ENCODE results near the gene DAAM1. TPM values are rescaled to one million over a fixed set of nuclear protein-coding genes. Genes with fewer than 3 reads are reported as not detected.

The DAAM1 gene
- total RNA-seq, 2 experiments from 2014 or later: 8.3 to 10.5 TPM

DNA sequence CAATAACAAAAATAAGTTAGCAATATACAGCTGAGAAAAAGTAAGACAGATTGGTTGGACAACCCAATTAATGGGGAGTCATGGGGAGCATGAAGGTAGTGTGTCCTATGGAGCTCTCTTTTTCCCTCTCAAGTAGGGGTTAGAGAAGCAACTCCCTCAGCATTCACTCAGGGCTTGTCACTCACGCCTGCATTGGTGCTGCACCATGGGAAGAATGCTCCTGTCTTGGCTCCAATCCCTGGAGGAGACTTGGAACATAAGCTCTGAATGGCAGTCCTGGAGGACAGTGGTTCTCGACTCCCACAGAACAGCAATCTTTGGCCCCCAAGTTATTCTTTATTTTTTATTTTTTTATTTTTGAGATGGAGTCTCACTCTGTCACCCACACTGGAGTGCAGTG, 113.8 kb downstream of the DAAM1 start:
- no peaks in the 10 kb centered on the region for H3K36me3 Mint-ChIP-seq
- ChIA-PET POLR2A (no interaction called here), CTCF (no interaction called here)
- H3K27ac Mint-ChIP-seq: no peak overlapping the region
- no peak for DNase-seq
- H3K27me3 Mint-ChIP-seq: no peaks in the 10 kb centered on the region
- no peaks in the 10 kb centered on the region for H3K9me3 Mint-ChIP-seq
- H3K4me3 Mint-ChIP-seq: no peak overlapping the region
- peaks cover 17% of the 10 kb centered on the region for H3K4me1 Mint-ChIP-seq (ENCODE audit: low read depth)
- intact Hi-C loops (cut with micrococcal nuclease): loop anchor here (10.0 kb wide), 1 partner anchor 118 kb away; the partner anchor contains the start of gene DAAM1

GRCh38 chr14:59303216-59303615, 114.7 kb downstream of the DAAM1 start:
- POLR2A ChIA-PET: no interaction called here

GRCh38 chr14:59305231-59305630, 116.8 kb downstream of the DAAM1 start:
- H3K4me1 Mint-ChIP-seq (ENCODE audit: low read depth): peaks cover 15% of the 10 kb centered on the region
- ChIA-PET CTCF (no interaction called here), POLR2A (no interaction called here)
- intact Hi-C loops (cut with micrococcal nuclease): loop anchor here (10.0 kb wide), 1 partner anchor 120 kb away; the partner anchor contains the start of gene DAAM1
- H3K4me3 Mint-ChIP-seq: no peak overlapping the region
- H3K27ac Mint-ChIP-seq: no peak overlapping the region
- no peaks in the 10 kb centered on the region for H3K9me3 Mint-ChIP-seq
- H3K27me3 Mint-ChIP-seq: no peaks in the 10 kb centered on the region
- no peak for DNase-seq
- no peaks in the 10 kb centered on the region for H3K36me3 Mint-ChIP-seq

More at GRCh38 chr14:59303216-59303615, 114.7 kb downstream of the DAAM1 start:
- CTCF ChIA-PET: no interaction called here
- Mint-ChIP-seq H3K4me1 (ENCODE audit: low read depth) (peaks cover 15% of the 10 kb centered on the region), H3K9me3 (no peaks in the 10 kb centered on the region), H3K36me3 (no peaks in the 10 kb centered on the region), H3K4me3 (no peak overlapping the region), H3K27me3 (no peaks in the 10 kb centered on the region), H3K27ac (no peak overlapping the region)
- DNase-seq: no peak
- intact Hi-C loops (cut with micrococcal nuclease): loop anchor here (10.0 kb wide), 1 partner anchor 118 kb away; the partner anchor contains the start of gene DAAM1

DNA sequence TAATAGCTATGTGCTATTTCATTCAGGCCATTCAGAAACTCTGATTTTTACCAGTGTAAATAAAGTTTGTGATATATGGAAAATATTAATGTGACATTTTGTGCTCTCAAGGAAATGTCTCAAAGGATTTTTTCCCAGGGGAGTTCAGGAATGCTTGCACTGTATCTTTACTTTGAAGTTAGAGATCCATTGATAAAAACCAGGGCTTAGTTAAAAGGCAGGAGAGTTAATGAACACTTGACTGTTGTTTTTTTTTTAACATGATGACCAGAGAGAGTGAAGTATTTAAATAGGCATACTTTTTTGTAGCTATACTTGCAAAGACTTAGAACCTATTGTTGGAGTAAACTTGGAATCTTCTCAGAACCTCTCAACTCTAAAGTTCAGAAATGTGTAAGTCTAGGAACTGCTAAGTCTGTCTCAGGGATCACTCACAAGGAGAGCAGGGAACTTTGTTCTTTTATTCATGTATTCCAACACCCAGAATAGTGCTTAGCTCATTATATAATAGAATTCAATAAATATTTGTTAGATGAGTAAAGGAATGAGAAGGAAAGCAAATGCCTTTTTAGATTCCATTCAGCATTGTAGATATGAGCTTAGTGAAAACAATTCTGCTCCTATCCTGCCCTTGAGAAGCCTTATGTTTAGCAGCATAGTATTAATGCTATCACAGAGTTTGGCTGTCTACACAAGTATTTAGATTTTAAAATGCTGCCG, 117.5 kb downstream of the DAAM1 start:
- CTCF ChIA-PET: interaction anchor here (0.5 to 0.7 kb wide), 4 partner anchors 11 to 197 kb away, joined by 3 to 4 read pairs (median 4); no protein-coding TSS in a partner anchor
- intact Hi-C loops (cut with micrococcal nuclease): loop anchor here (10.0 kb wide), 1 partner anchor 121 kb away; the partner anchor contains the start of gene DAAM1
- H3K36me3 Mint-ChIP-seq: no peaks in the 10 kb centered on the region
- H3K4me3 Mint-ChIP-seq: no peak overlapping the region
- H3K4me1 Mint-ChIP-seq (ENCODE audit: low read depth): peaks cover 10% of the 10 kb centered on the region
- no peak for DNase-seq
- H3K27ac Mint-ChIP-seq: no peak overlapping the region
- POLR2A ChIA-PET: no interaction called here
- H3K27me3 Mint-ChIP-seq: no peaks in the 10 kb centered on the region
- H3K9me3 Mint-ChIP-seq: no peaks in the 10 kb centered on the region

- H3K27me3 Mint-ChIP-seq: no peaks in the 10 kb centered on the region
- intact Hi-C loops (cut with micrococcal nuclease): loop anchor here (10.0 kb wide), 1 partner anchor 122 kb away; the partner anchor contains the start of gene DAAM1
- ChIA-PET CTCF (interaction anchor here (0.5 to 0.7 kb wide), 2 partner anchors 12 to 196 kb away, joined by 3 to 4 read pairs; no protein-coding TSS in a partner anchor), POLR2A (no interaction called here)
- no peak for DNase-seq
- no peaks in the 10 kb centered on the region for H3K36me3 Mint-ChIP-seq
- H3K9me3 Mint-ChIP-seq: no peaks in the 10 kb centered on the region
- peaks cover 3% of the 10 kb centered on the region for H3K4me1 Mint-ChIP-seq (ENCODE audit: low read depth)
- H3K4me3 Mint-ChIP-seq: no peak overlapping the region
- no peak overlapping the region for H3K27ac Mint-ChIP-seq
These were observed 118.3 kb downstream of the DAAM1 start for GRCh38 chr14:59306775-59307174.

GRCh38 chr14:59308086-59308485, 119.6 kb downstream of the DAAM1 start:
- Mint-ChIP-seq H3K36me3 (no peaks in the 10 kb centered on the region), H3K4me3 (no peak overlapping the region), H3K27ac (no peak overlapping the region), H3K9me3 (no peaks in the 10 kb centered on the region), H3K27me3 (no peaks in the 10 kb centered on the region), H3K4me1 (ENCODE audit: low read depth) (peaks cover 3% of the 10 kb centered on the region)
- POLR2A ChIA-PET: no interaction called here
- CTCF ChIA-PET: no interaction called here
- no peak for DNase-seq
- intact Hi-C loops (cut with micrococcal nuclease): loop anchor here (10.0 kb wide), 1 partner anchor 123 kb away; the partner anchor contains the start of gene DAAM1

DNA sequence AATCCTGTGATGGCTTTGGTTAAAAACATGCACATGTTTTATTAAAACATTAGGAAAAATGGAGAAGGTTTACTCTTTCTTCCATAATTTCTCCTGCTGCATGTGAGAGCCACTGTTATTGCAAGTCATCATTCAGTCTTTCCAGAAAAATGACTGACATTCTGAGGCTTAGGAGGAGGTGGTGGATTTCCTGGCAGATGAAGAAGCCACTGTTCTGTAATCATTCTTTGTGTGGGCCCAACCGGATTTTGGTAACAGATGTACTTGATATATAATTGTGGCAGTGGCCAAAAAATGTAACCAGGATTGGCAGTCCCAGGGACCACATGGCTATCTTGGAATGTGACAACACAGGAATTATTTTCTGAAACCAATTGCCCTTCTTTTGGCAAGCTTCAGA, 120.2 kb downstream of the DAAM1 start:
- no peaks in the 10 kb centered on the region for H3K27me3 Mint-ChIP-seq
- no peak overlapping the region for H3K27ac Mint-ChIP-seq
- peaks cover 3% of the 10 kb centered on the region for H3K4me1 Mint-ChIP-seq (ENCODE audit: low read depth)
- H3K36me3 Mint-ChIP-seq: no peaks in the 10 kb centered on the region
- intact Hi-C loops (cut with micrococcal nuclease): loop anchor here (10.0 kb wide), 1 partner anchor 124 kb away; the partner anchor contains the start of gene DAAM1
- ChIA-PET POLR2A (interaction anchor here (1.1 kb wide), 1 partner anchor 33 kb away, joined by 3 read pairs; no protein-coding TSS in a partner anchor), CTCF (no interaction called here)
- no peaks in the 10 kb centered on the region for H3K9me3 Mint-ChIP-seq
- no peak for DNase-seq
- H3K4me3 Mint-ChIP-seq: no peak overlapping the region

DNA sequence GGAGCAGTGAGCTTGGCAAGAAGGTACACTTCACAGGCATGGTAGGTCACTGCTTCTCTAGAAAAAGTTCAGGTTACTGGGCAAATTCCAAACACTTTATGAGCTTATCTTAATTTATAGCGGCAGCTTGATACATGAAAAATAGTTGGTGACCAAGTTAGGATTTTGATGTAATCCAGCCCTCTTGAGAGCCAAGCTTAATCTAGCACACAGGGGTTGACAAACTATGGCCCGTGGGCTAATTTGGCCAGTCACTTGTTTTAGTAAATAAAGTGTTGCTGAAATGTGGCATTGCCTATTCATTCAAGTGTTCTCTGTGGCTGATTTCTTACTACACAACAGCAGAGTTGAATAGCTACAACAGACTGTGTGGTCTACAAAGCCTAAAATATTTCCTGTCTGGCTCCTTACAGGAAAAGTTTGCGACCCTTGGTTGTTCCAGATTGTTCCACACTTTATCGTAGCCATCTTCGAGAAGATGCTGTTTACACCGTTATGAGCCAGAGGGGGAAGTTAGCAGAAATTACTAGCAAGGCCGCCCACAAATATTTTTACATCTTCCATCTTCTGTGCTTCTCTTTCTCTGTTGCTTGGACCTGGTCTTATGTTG, 120.9 kb downstream of the DAAM1 start:
- no peak for DNase-seq
- intact Hi-C loops (cut with micrococcal nuclease): loop anchor here (10.0 kb wide), 1 partner anchor 125 kb away; the partner anchor contains the start of gene DAAM1
- Mint-ChIP-seq H3K9me3 (no peaks in the 10 kb centered on the region), H3K27ac (no peak overlapping the region), H3K27me3 (no peaks in the 10 kb centered on the region), H3K36me3 (no peaks in the 10 kb centered on the region), H3K4me3 (no peak overlapping the region), H3K4me1 (ENCODE audit: low read depth) (peaks cover 3% of the 10 kb centered on the region)
- POLR2A ChIA-PET: interaction anchor here (1.1 kb wide), 1 partner anchor 33 kb away, joined by 3 read pairs; no protein-coding TSS in a partner anchor
- CTCF ChIA-PET: interaction anchor here (0.8 kb wide), 1 partner anchor 16 kb away, joined by 3 read pairs; no protein-coding TSS in a partner anchor

DNA sequence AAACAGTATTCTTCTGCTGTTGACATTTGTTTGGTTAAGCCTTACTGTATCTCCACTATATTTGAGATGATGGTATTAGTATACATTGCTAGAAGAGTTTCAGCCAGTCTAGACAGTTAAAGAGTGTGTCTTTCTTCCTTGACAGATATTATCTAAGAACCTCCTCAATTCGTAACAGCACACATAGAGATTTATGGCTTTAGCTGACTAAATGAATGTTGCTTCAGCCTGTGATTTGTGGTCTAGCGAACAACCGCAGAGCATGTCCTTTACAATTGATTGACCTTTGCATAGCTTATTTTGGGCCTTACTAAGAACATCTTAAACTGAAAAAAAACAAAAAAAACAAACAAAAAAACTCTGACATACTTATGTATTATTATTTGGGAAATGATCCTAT, 122.2 kb downstream of the DAAM1 start:
- CTCF ChIA-PET: no interaction called here
- Mint-ChIP-seq H3K27ac (no peak overlapping the region), H3K27me3 (no peaks in the 10 kb centered on the region), H3K36me3 (peaks cover 3% of the 10 kb centered on the region), H3K4me1 (ENCODE audit: low read depth) (peaks cover 3% of the 10 kb centered on the region), H3K9me3 (no peaks in the 10 kb centered on the region), H3K4me3 (no peak overlapping the region)
- intact Hi-C loops (cut with micrococcal nuclease): no loop called here
- POLR2A ChIA-PET: no interaction called here
- no peak for DNase-seq

DNA sequence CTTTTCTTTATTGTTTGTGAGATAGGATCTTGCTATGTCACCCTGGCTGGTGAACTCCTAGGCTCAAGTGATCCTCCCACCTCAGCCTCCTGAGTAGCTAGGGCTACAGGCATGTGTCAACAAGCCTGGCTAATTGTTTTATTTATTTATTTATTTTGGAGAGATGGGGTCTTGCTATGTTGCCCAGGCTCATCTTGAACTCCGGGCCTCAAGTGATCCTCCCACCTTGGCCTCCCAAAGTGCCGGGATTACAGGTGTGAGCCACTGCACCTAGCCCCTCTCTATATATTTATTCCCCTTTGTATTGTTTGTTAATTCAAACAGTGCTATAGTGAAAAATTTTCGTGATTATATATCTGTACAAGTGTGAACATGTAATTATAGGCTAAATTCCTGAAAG, 123.3 kb downstream of the DAAM1 start:
- no peak overlapping the region for H3K27ac Mint-ChIP-seq
- ChIA-PET CTCF (no interaction called here), POLR2A (no interaction called here)
- no peak overlapping the region for H3K4me3 Mint-ChIP-seq
- intact Hi-C loops (cut with micrococcal nuclease): no loop called here
- no peaks in the 10 kb centered on the region for H3K27me3 Mint-ChIP-seq
- peaks cover 2% of the 10 kb centered on the region for H3K4me1 Mint-ChIP-seq (ENCODE audit: low read depth)
- DNase-seq: no peak
- no peaks in the 10 kb centered on the region for H3K9me3 Mint-ChIP-seq
- H3K36me3 Mint-ChIP-seq: peaks cover 3% of the 10 kb centered on the region

GRCh38 chr14:59313144-59313651, 124.7 kb downstream of the DAAM1 start:
- H3K4me1 Mint-ChIP-seq (ENCODE audit: low read depth): no peaks in the 10 kb centered on the region
- ChIA-PET POLR2A (no interaction called here), CTCF (no interaction called here)
- no peak overlapping the region for H3K4me3 Mint-ChIP-seq
- H3K27me3 Mint-ChIP-seq: no peaks in the 10 kb centered on the region
- H3K36me3 Mint-ChIP-seq: peaks cover 3% of the 10 kb centered on the region
- no peak for DNase-seq
- H3K27ac Mint-ChIP-seq: no peak overlapping the region
- intact Hi-C loops (cut with micrococcal nuclease): no loop called here
- no peaks in the 10 kb centered on the region for H3K9me3 Mint-ChIP-seq
